HG03025 (cell line): ENCODE results near the gene RAB11B.
"Not testable (repeated sequence)": the region's sequence is repeated elsewhere in the genome, so short reads cannot be mapped to it uniquely, and the experiment has no call there.

Source experiments
- ATAC-seq: cut with Tn5 transposase; IDR thresholded peaks from one replicate; pipeline ENCODE4 v1.9.1; 2021; ENCODE audit warnings: mild to moderate bottlenecking, moderate library complexity; ENCODE audit not compliant: unreplicated experiment, low FRiP score

RAB11B gene

DNA sequence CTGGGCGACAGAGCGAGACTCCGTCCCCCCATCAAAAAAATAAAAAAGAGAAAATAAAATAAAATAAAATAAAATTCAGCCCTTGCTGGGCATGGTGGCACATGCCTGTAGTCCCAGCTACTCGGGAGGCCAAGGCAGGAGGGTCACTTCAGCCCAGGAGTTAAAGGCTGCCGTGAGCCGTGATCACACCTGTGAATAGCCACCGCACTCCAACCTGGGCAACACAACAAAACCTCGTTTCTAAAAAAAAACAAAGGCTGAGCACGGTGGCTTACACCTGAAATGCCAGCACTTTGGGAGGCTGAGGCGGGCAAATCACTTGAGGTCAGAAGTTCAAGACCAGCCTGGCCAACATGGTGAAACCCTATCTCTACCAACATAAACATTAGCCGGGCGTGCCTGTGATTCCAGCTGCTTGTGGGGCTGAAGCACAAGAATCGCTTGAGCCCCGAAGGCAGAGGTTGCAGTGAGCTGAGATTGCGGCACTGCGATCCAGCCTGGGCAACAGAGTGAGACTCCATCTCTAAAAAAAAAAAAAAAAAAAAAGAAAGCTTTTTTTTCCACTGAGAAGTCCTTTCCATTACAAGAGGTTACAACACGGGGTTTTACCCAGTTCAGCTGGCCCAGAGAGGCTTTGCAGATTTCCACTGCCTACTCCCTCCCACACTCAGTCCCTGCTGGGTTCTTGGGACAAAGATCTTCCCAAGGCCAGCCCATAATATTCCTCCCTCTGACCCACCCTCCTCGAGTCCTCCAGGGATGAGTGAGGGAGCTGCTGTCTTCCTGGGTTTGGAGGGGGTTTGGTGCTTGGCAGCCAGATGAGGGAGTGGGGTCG, 19.8 kb upstream of the RAB11B start:
- no peak for ATAC-seq

DNA sequence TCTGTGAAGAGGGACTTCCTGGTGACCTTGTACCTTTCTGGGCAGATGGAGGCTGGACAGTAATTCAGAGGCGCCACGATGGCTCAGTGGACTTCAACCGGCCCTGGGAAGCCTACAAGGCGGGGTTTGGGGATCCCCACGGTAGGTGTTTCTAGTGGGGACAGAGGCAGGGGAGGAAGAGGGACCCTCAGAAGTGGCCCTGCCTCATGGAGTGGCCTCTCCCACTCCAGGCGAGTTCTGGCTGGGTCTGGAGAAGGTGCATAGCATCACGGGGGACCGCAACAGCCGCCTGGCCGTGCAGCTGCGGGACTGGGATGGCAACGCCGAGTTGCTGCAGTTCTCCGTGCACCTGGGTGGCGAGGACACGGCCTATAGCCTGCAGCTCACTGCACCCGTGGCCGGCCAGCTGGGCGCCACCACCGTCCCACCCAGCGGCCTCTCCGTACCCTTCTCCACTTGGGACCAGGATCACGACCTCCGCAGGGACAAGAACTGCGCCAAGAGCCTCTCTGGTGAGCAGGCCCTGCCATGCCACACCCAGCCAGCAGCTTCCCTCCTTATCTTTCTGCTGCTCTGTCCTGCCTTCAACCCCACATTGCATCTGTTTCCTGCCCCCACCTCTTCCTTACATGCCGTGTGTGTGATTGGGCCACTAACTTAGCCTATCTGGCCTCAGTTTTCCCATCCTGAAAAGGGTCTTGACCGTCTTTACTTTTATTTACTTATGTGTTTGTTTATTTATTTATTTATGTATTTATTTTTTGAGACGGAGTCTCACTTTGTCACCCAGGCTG, 19.0 kb upstream of the RAB11B start:
- ATAC-seq = no peak

DNA sequence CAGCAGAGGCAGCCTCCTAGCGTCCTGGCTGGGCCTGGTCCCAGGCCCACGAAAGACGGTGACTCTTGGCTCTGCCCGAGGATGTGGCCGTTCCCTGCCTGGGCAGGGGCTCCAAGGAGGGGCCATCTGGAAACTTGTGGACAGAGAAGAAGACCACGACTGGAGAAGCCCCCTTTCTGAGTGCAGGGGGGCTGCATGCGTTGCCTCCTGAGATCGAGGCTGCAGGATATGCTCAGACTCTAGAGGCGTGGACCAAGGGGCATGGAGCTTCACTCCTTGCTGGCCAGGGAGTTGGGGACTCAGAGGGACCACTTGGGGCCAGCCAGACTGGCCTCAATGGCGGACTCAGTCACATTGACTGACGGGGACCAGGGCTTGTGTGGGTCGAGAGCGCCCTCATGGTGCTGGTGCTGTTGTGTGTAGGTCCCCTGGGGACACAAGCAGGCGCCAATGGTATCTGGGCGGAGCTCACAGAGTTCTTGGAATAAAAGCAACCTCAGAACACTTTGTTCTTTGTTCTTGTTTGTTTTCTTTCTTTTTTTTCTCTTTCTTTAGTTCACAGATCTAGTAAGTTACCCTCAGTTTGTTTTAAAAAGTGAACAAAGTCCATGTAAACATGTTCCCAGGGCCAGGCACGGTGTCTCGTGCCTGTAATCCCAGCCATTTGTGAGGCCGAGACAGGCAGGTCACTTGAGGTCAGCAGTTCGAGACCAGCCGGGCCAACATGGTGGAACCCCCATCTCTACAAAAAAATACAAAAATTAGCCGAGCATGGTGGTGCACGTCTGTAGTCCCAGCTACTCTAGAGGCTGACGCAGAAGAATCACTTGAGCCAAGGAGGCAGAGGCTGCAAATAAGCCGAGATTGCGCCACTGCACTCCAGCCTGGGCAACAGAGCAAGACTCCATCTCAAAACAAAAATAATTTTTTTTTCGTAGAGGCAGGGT, 16.0 kb upstream of the RAB11B start:
- no peak for ATAC-seq

DNA sequence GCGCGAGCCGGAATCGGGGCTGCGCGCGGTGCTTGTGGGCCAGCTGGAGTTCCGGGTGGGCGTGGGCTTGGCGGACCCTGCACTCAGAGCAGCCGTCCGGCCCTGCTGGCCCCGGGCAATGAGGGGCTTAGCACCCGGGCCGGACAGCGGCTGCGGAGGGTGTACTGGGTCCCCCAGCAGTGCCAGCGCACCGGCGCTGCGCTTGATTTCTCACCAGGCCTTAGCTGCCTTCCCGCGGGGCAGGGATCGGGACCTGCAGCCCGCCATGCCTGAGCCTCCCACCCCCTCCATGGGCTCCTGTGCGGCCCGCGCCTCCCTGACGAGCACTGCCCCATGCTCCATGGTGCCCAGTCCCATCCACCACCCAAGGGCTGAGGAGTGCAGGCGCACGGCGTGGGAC, 14.4 kb upstream of the RAB11B start:
- ATAC-seq = not testable (repeated sequence)

DNA sequence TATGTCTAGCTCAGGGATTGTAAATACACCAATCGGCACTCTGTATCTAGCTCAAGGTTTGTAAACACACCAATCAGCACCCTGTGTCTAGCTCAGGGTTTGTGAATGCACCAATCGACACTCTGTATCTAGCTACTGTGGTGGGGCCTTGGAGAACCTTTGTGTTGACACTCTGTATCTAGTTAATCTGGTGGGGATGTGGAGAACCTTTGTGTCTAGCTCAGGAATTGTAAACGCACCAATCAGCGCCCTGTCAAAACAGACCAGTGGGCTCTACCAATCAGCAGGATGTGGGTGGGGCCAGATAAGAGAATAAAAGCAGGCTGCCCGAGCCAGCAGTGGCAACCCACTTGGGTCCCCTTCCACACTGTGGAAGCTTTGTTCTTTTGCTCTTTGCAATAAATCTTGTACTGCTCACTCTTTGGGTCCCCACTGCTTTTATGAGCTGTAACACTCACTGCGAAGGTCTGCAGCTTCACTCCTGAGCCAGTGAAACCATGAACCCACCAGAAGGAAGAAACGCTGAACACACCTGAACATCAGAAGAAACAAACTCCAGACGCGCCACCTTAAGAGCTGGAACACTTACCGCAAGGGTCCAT, 13.7 kb upstream of the RAB11B start:
- ATAC-seq = not testable (repeated sequence)

DNA sequence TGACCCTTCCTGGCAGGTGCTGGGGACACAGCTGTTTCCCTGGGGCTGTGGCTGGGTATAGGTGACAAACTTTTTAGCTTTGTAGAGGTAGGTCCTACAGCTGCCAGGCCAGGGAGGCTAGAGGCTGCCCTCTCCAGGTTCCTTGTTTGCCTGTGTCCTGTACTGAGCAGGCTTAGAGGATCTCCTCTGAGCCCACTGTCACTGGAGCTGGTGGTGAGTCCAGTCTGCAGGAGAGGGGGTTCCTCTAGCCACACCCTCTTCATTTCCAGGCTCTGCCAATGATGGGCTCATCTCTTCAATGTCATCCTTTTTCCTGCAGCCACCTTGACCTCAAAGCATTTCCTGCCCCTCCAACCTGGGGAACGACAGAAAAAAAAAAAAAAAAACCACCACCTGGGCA, 12.6 kb upstream of the RAB11B start:
- ATAC-seq = no peak

DNA sequence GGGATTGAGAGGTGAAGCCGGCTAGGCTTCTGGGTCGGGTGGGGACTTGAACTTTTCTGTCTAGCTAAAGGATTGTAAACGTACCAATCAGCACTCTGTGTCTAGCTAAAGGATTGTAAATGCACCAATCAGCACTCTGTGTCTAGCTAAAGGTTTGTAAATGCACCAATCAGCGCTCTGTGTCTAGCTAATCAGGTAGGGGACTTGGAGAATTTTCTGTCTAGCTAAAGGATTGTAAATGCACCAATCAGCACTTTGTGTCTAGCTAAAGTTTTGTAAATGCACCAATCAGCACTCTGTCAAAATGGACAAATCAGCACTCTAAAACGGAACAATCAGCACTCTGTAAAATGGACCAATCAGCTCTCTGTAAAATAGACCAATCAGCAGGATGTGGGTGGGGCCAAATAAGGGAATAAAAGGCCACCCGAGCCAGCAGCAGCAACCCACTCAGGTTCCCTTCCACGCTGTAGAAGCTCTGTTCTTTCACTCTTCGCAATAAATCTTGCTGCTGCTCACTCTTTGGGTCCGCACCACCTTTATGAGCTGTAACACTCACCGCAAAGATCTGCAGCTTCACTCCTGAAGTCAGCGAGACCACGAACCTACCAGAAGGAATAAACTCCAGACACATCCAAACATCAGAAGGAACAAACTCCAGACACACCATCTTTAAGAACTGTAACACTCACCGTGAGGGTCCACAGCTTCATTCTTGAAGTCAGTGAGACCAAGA, 10.8 kb upstream of the RAB11B start:
- not testable (repeated sequence) for ATAC-seq

DNA sequence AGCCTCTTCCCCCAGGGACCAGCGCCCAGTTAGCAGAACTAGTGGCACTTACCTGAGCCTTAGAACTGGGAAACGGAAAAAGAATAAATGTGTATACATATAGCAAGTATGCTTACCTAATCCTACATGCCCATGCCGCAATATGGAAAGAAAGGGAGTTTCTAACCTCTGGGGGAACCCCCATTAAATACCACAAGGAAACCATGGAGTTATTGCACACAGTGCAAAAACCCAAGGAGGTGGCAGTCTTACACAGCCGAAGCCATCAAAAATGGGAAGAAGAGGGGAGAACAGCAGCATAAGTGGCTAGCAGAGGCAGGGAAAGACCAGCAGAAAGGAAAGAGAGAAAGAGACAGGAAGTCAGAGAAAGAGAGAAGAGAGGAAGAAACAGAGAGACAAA, 5.6 kb upstream of the RAB11B start:
- not testable (repeated sequence) for ATAC-seq

DNA sequence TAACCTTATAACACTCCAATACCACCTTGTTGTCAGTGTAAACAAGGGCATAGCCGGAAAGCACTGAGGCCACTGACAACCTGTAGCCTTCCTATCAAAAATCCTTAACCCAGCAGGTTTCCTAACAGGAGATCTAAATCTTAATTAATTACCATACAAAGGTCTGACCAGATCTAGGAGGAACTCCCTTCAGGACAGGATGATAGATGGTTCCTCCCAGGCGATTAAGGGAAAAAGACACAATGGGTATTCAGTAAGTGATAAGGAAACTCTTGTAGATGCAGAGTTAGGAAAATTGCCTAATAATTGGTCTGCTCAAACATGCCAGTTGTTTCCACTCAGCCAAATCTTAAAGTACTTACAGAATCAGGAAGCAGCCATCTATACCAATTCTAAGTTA, 5.1 kb upstream of the RAB11B start:
- not testable (repeated sequence) for ATAC-seq

DNA sequence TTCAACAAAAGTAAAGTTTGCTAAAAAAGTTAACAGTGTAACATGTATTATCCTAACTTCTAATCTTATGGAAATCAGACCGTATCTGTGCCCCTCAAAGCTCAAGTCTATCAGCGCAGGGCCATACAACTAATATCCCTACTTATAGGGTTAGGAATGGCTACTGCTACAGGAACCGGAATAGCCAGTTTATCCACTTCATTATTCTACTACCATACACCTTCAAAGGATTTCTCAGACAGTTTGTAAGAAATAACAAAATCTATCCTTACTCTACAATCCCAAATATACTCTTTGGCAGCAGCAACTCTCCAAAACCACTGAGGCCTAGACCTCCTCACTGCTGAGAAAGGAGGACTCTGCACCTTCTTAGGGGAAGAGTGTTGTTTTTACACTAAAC, 4.6 kb upstream of the RAB11B start:
- ATAC-seq = not testable (repeated sequence)

DNA sequence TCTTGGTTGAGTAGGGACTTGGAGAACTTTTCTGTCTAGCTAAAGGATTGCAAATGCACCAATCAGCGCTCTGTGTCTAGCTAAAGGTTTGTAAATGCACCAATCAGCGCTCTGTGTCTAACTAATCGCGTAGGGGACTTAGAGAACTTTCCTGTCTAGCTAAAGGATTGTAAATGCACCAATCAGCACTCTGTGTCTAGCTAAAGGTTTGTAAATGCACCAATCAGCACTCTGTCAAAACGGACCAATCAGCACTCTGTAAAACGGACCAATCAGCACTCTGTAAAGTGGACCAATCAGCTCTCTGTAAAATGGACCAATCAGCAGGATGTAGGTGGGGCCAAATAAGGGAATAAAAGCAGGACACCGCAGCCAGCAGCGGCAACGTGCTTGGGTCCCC, 3.7 kb upstream of the RAB11B start:
- ATAC-seq = not testable (repeated sequence)

DNA sequence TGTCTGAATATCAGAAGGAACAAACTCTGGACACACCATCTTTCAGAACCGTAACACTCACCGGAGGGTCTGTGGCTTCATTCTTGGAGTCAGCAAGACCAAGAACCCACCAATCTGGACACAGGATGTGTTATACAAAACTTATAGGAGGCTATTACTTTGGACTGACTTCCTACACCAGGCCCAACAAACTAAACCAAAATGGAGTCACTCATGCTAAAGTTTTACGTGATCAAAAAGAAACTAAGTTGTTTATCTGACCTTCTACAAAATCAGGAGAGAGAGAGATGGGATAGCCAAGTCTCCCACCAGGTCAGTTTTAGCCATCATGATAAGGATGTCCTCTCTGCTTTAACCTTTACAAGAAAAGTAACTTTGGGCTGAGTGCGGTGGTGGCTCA, 3.2 kb upstream of the RAB11B start:
- ATAC-seq = no peak

DNA sequence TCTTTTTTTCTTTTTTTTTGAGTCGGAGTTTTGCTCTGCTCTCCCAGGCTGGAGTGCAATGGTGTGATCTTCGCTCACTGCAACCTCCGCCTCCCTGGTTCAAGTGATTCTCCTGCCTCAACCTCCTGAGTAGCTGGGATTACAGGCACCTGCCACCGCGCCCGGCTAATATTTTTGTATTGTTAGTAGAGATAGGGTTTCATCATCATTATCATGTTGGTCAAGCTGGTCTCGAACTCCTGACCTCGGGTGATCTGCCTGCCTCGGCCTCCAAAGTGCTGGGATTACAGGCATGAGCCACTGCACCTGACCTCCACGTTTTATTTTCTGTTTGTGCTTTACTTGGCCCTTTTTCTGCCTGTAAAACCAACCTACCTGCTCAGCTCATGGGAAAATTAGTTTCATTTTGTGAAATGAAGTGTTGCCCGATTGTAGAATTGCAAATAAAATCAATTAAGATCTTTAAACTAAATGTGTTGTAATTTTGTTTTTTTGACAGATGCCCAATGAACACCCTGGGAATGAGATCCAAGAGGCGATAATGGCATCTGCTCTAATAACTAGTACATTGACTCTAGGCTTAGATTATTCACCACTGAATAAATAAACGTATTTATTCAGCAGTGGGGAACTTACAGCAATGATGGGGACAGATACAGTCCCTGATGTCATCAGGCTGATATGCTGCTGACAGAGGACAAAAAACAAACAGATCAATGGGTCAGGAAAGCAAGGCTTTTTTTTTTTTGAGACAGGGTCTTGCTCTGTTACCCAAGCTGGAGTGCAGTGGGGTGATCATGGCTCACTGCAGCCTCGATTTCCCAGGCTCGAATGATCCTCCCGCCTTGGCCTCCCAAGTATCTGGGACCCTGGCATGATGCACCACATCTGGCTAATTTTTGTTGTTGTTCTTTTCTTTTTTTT, 2.2 kb upstream of the RAB11B start:
- ATAC-seq = no peak

DNA sequence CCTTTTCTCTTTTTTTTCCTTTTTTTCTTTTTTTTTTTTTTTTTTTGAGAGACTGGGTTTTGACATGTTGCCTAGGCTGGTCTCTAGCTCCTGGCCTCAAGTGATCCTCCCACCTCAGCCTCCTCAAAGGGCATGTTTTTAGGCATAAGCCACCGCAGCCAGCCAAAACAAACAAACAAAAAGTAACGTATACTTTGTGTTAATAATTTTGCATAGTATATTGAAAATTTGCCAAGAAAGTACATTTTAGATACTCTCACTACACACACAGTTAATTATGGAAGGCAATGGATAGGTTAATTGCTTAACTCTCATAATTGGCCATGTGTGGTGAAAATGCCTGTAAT, 1.6 kb upstream of the RAB11B start:
- ATAC-seq = no peak

DNA sequence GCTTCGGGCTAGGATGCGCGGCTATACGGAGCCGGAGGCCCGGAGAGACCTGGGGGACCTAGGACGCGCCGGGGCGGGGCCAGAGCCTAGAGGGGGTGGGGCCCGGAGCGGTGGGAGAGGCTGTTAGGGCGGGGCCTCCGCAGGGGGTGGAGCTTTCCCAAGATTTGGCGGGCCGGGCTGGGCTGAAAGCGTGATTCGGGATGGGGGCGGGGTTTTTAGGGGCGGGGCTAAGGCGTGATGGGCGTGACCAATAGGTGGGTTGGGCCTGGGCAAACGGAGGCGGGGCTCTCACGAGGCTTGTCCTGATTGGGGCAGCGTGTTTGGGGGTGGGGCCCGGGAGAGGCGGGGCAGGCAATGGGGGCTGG, 439 bp downstream of the RAB11B start:
- ATAC-seq = peak; percentile 42

DNA sequence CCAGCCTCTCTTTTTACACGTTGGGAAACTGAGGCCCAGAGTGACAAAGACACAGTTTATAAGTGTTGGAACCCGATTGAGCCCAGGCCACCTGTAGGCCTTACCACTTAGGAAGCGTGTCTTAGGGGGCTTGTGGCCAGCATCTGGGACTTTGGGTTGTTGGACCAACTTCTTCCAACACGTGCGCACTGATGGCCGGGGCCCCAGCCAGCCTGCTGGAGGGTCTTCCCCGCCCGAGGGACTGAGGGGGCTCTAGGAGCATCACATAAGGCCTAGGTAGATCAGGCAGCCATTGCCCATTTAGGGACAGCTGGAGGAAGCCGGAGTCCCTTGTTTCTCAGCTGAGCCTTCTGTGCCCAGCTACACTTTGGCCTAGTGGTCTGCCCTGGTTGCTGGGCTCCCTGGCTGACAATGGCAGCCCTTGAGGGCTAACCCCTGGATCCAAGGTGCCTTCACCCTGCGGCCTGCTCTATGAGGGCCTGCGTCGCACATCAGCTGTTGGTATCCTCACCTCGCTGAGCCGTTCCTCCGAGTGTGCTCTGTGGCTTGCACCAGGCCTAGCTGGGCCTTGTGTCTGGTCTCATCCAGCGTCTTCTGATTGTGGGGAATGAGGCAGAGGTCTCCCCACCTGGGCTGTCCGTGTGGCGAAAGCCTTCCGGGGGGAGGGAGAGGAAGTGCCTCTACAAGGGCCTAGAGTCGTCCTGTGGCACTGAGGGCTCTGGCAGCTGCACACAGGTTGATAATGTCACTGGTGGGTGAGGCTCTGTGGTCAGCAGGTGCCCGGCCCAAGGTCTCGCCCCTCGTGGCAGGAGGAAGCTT, 1.2 kb downstream of the RAB11B start:
- ATAC-seq = no peak

DNA sequence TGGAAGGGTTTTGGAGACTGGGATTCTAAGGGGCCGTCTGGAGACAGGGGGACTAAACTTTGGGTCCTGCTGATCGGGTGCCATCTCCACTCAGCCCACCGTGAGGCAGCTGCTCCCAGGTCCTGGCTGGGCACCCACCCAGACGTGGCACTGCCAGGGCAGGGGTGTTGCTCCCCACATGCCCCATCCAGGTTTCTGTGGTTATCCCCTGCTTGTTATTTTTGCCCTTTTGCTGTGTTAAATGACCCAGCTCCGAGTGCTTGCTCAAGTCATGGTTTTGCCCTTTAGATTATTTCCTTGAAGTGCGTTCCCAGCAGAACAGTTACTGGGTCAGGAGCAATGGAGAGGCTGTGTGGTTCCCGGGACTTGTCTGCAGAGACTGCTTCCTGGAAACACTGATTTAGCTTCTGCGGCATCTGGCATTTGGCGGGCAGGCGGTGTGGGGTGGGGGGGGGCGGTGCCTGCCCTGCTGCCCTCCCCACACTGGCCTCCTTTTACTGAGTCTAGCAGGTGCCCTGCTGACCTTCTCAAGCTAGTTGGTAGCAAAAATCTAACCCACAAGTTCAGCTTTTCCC, 1.9 kb downstream of the RAB11B start:
- ATAC-seq = no peak
